ENCODE measurements around the gene ACOT11.

GRCh38 chr1:54574158-54574778 lies 26.2 kb downstream of the ACOT11 start:
- TF ChIP-seq CTCF (IDR thresholded peaks at IDR 0.05) = no peak
- no peak for TF ChIP-seq POLR2A (IDR thresholded peaks at IDR 0.05)
